ENCODE measurements around the gene ERICH4. TPM values are rescaled to one million over a fixed set of nuclear protein-coding genes. Genes with fewer than 3 reads are reported as not detected.
"Not testable (repeated sequence)": the region's sequence is repeated elsewhere in the genome, so short reads cannot be mapped to it uniquely, and the experiment has no call there.

Gene ERICH4
- total RNA-seq, 1 experiment from 2014 or later, result not detected

DNA sequence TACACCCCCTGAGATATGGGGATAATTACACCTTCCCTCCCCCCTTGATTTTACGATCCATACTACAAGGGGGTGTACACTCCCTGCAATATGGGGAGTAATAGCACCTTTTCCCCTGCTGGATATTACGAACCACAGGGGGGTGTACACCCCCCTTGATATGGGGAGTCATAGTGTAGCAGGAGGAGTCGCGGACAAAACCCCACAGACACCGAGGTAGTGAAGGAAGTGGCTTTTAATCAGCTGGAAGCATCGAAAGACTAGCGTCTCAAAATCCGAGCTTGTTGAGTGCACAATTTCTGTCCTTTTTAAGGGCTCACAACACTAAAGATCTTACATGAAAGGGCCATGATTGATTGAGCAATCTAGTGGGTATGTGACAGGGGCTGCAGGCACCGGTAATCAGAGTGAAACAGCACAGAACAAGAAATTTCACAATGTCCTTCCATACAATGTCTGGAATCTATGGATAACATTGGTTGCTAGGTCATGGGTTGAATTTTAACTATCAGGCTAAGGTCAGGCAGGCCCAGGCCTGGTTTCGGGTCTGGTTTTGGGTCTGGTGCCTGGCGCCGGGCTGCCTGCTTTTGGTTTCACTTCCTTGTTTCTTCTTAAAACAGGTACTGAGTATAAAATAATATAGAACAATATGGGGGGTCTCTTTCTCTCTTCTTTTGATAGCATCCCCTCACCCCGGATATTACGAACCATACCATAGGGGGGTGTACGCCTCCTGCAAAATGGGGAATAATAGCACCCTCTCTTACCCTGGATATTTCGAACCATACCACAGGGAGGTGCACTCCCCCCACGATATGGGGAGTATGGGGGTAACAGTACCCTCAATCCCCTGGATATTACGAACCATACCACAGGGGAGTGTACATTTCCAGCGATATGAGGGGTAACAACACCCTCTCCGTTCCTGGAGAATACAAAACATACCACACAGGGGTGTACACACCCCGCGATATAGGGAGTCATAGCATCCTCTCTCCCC lies 20.6 kb downstream of the ERICH4 start:
- H3K4me3 ChIP-seq (replicated peaks in 1 of 2; ENCODE audit: low read depth in 1 of 2, low read length in 2 of 2); H3K9ac ChIP-seq (ENCODE audit: low read length); CTCF ChIA-PET; ATAC-seq; H3K27ac ChIP-seq (ENCODE audit: low read depth, low read length); H3K36me3 ChIP-seq (ENCODE audit: control insufficient read depth in 1 of 2, insufficient read depth in 2 of 2, low read length in 2 of 2); H3K4me1 ChIP-seq (ENCODE audit: control insufficient read depth in 1 of 2, insufficient read depth in 2 of 2, low read length in 2 of 2); H3K9me3 ChIP-seq (ENCODE audit: control insufficient read depth in 1 of 2, insufficient read depth in 1 of 2, low read depth in 1 of 2, low read length in 2 of 2); BruUV-seq (replicated peaks); RAD21 ChIA-PET (ENCODE audit: low non-redundant PET in 1 of 2, low total read pairs in 2 of 2, uncharacterized antibody in 2 of 2, unreplicated experiment in 2 of 2); POLR2A ChIA-PET; intact Hi-C loops (cut with micrococcal nuclease); H4K20me1 ChIP-seq (ENCODE audit: insufficient read depth); H3K9me2 ChIP-seq (ENCODE audit: insufficient read depth); H3K79me2 ChIP-seq (ENCODE audit: insufficient read depth, low read length); H2AFZ ChIP-seq (ENCODE audit: low read depth, low read length, poor library complexity, severe bottlenecking); H3K4me2 ChIP-seq (ENCODE audit: low read length); DNase-seq (ENCODE audit: low read depth, low spot score): not testable (repeated sequence)
- H3K27me3 ChIP-seq (ENCODE audit: insufficient read depth, low read length), result peaks cover 57% of the 10 kb centered on the region

GRCh38 chr19:41476583-41476982 lies 33.6 kb downstream of the ERICH4 start:
- peaks cover 68% of the 10 kb centered on the region for H3K27me3 ChIP-seq (ENCODE audit: insufficient read depth, low read length)
- H3K9ac ChIP-seq (ENCODE audit: low read length), result no peak overlapping the region
- no peaks in the 10 kb centered on the region for H4K20me1 ChIP-seq (ENCODE audit: insufficient read depth)
- no peak overlapping the region for H3K4me2 ChIP-seq (ENCODE audit: low read length)
- no peaks in the 10 kb centered on the region for H3K79me2 ChIP-seq (ENCODE audit: insufficient read depth, low read length)
- DNase-seq (ENCODE audit: low read depth, low spot score) (no peak), ATAC-seq (no peak)
- POLR2A ChIA-PET, result no interaction called here
- no peaks in the 10 kb centered on the region for H3K9me3 ChIP-seq (ENCODE audit: control insufficient read depth in 1 of 2, insufficient read depth in 1 of 2, low read depth in 1 of 2, low read length in 2 of 2)
- no peaks in the 10 kb centered on the region for H3K4me1 ChIP-seq (ENCODE audit: control insufficient read depth in 1 of 2, insufficient read depth in 2 of 2, low read length in 2 of 2)
- CTCF ChIA-PET, result no interaction called here
- H3K9me2 ChIP-seq (ENCODE audit: insufficient read depth), result no peaks in the 10 kb centered on the region
- H3K4me3 ChIP-seq (replicated peaks in 1 of 2; ENCODE audit: low read depth in 1 of 2, low read length in 2 of 2), result no peak overlapping the region
- H2AFZ ChIP-seq (ENCODE audit: low read depth, low read length, poor library complexity, severe bottlenecking), result no peak overlapping the region
- no peak for TF ChIP-seq ZNF274 (IDR thresholded peaks at IDR 0.05; ENCODE audit: low read depth, low read length)
- TF ChIP-seq CTCF (IDR thresholded peaks at IDR 0.05 in 2 of 3, conservative IDR thresholded peaks at IDR 0.05 in 1 of 3; ENCODE audit: borderline replicate concordance in 1 of 3, insufficient read depth in 1 of 3, low read depth in 2 of 3, low read length in 2 of 3), result no peak
- no peak for TF ChIP-seq EZH2phosphoT487 (IDR thresholded peaks at IDR 0.05; ENCODE audit: borderline replicate concordance)
- BruUV-seq (replicated peaks), result no TSS peak
- no peaks in the 10 kb centered on the region for H3K36me3 ChIP-seq (ENCODE audit: control insufficient read depth in 1 of 2, insufficient read depth in 2 of 2, low read length in 2 of 2)
- RAD21 ChIA-PET (ENCODE audit: low non-redundant PET in 1 of 2, low total read pairs in 2 of 2, uncharacterized antibody in 2 of 2, unreplicated experiment in 2 of 2), result no interaction called here
- intact Hi-C loops (cut with micrococcal nuclease), result no loop called here
- no peak overlapping the region for H3K27ac ChIP-seq (ENCODE audit: low read depth, low read length)

Data from HCT116 (cell line).